H1 (cell line): ENCODE data around the gene INPPL1. TPM values are rescaled to one million over a fixed set of nuclear protein-coding genes. Genes with fewer than 3 reads are reported as not detected.

Source experiments
- CTCF ChIA-PET: fragments of 300-600 bp; sonication (Branson Sonifier 250); formaldehyde crosslinking; loops from one replicate; lab custom pipeline; 2021; ENCODE audit not compliant: partially characterized antibody; lab: Charles Lee
- POLR2A ChIA-PET: fragments of 300-600 bp; sonication (Branson Sonifier 250); formaldehyde crosslinking; loops from one replicate; lab custom pipeline; 2021; ENCODE audit warnings: inconsistent platforms; ENCODE audit not compliant: partially characterized antibody; lab: Charles Lee
- DNase-seq, 2 experiments: peaks; one replicate each; pipeline versions ENCODE4 v3.0.0 to v3.0.0-alpha.2; 2010 to 2022; ENCODE audit warnings: low spot score in 2 of 2, low read depth in 1 of 2, mixed read lengths in 1 of 2
- FAIRE-seq: peaks from 2 replicates; lab custom pipeline; 2011; peaks lifted over from hg19 to GRCh38; lab: Jason Lieb, UNC
- H2AFZ ChIP-seq: 2 replicates; pipeline ENCODE4 v1.8.1; 2012; ENCODE audit warnings: low read length, inconsistent platforms
- H2AK5ac ChIP-seq: 2 replicates; pipeline ENCODE4 v1.6.1; 2013; ENCODE audit warnings: low read depth, low read length
- H2BK120ac ChIP-seq: replicated peaks from 2 replicates; pipeline ENCODE3; 2013; ENCODE audit warnings: low read depth, low read length, inconsistent platforms
- H2BK12ac ChIP-seq: 2 replicates; pipeline ENCODE4 v1.6.1; 2013; ENCODE audit warnings: low read depth, low read length
- H2BK15ac ChIP-seq: 2 replicates; pipeline ENCODE4 v1.6.1; 2013; ENCODE audit warnings: low read length
- H2BK20ac ChIP-seq: 2 replicates; pipeline ENCODE4 v1.6.1; 2013; ENCODE audit warnings: low read length
- H2BK5ac ChIP-seq: 2 replicates; pipeline ENCODE4 v1.6.1; 2013; ENCODE audit warnings: low read depth, low read length
- H3K14ac ChIP-seq: 2 replicates; pipeline ENCODE4 v1.6.1; 2013; ENCODE audit warnings: inconsistent platforms; ENCODE audit not compliant: insufficient read length
- H3K18ac ChIP-seq: 2 replicates; pipeline ENCODE4 v1.6.1; 2013; ENCODE audit warnings: low read length; ENCODE audit errors: extremely low read depth
- H3K23ac ChIP-seq: 2 replicates; pipeline ENCODE4 v1.6.1; 2013; ENCODE audit warnings: inconsistent platforms; ENCODE audit not compliant: insufficient read length
- H3K23me2 ChIP-seq: 2 replicates; pipeline ENCODE4 v1.6.1; 2013; ENCODE audit warnings: low read depth, low read length
- H3K27ac ChIP-seq: 2 replicates; pipeline ENCODE4 v1.6.1; 2011; ENCODE audit warnings: low read depth, low read length, inconsistent platforms
- H3K27me3 ChIP-seq, 4 experiments: replicated peaks in 1 of 4; 1 replicate in 1 of 4; 2 replicates in 3 of 4; pipeline versions ENCODE4 v1.6.1 to v1.8.1; 2011 to 2013; ENCODE audit warnings: low read length in 3 of 4, mild to moderate bottlenecking in 3 of 4, inconsistent platforms in 2 of 4, mixed read lengths in 2 of 4, moderate library complexity in 1 of 4; ENCODE audit not compliant: control insufficient read depth in 3 of 4, insufficient read depth in 3 of 4; ENCODE audit errors: extremely low read depth in 1 of 4
- H3K36me3 ChIP-seq, 4 experiments: 2 replicates each; pipeline versions ENCODE4 v1.6.1 to v1.8.1; 2011 to 2013; ENCODE audit warnings: mild to moderate bottlenecking in 4 of 4, low read length in 3 of 4, moderate library complexity in 2 of 4, control low read depth in 1 of 4, inconsistent platforms in 1 of 4; ENCODE audit not compliant: insufficient read depth in 4 of 4, control insufficient read depth in 2 of 4
- H3K4ac ChIP-seq: replicated peaks from 2 replicates; pipeline ENCODE3; 2013; ENCODE audit warnings: low read length, low read depth, mixed read lengths, inconsistent platforms; ENCODE audit not compliant: insufficient read length
- H3K4me1 ChIP-seq, 4 experiments: replicated peaks in 1 of 4; 1 replicate in 1 of 4; 2 replicates in 3 of 4; pipeline versions ENCODE4 v1.6.1 to v1.8.1; 2011 to 2013; ENCODE audit warnings: low read length in 3 of 4, inconsistent platforms in 2 of 4, mixed read lengths in 1 of 4; ENCODE audit not compliant: insufficient read depth in 4 of 4, control insufficient read depth in 3 of 4
- H3K4me2 ChIP-seq, 2 experiments: 2 replicates each; pipeline versions ENCODE4 v1.6.1 to v1.8.1; 2011 to 2013; ENCODE audit warnings: low read depth in 2 of 2, low read length in 2 of 2, control low read depth in 1 of 2, inconsistent platforms in 1 of 2, mild to moderate bottlenecking in 1 of 2; ENCODE audit not compliant: insufficient read depth in 1 of 2
- H3K4me3 ChIP-seq, 4 experiments: fragments of 200-600, 300-600 bp in 1 of 4; sonication (generic), shearing (Covaris generic), sonication (Bioruptor Twin) in 1 of 4; 2 replicates each; pipeline versions ENCODE4 v1.5.1 to v1.8.1; 2011 to 2016; ENCODE audit warnings: low read length in 4 of 4, low read depth in 3 of 4, control low read depth in 2 of 4, inconsistent platforms in 2 of 4, mild to moderate bottlenecking in 2 of 4, mixed read lengths in 1 of 4, moderate library complexity in 1 of 4; ENCODE audit not compliant: insufficient read depth in 2 of 4; ENCODE audit errors: extremely low read depth in 1 of 4
- H3K56ac ChIP-seq: replicated peaks from 2 replicates; pipeline ENCODE3; 2013; ENCODE audit warnings: low read depth, mild to moderate bottlenecking, mixed read lengths, low read length, inconsistent platforms; ENCODE audit not compliant: insufficient read length
- H3K79me1 ChIP-seq: 2 replicates; pipeline ENCODE4 v1.6.1; 2013; ENCODE audit warnings: low read depth, low read length, control low read depth
- H3K79me2 ChIP-seq, 2 experiments: 2 replicates each; pipeline versions ENCODE4 v1.6.1 to v1.8.1; 2012 to 2013; ENCODE audit warnings: low read length in 2 of 2, mild to moderate bottlenecking in 2 of 2, inconsistent platforms in 1 of 2; ENCODE audit not compliant: insufficient read depth in 2 of 2, control insufficient read depth in 1 of 2
- H3K9ac ChIP-seq, 4 experiments: replicated peaks in 1 of 4; 1 replicate in 1 of 4; 2 replicates in 3 of 4; pipeline versions ENCODE4 v1.6.1 to v1.8.1; 2011 to 2013; ENCODE audit warnings: low read depth in 3 of 4, low read length in 3 of 4, control low read depth in 2 of 4, mild to moderate bottlenecking in 2 of 4, moderate library complexity in 2 of 4, inconsistent platforms in 1 of 4; ENCODE audit errors: extremely low read depth in 1 of 4
- H3K9me3 ChIP-seq, 2 experiments: 2 replicates each; pipeline versions ENCODE4 v1.6.1 to v1.8.1; 2012 to 2013; ENCODE audit warnings: mild to moderate bottlenecking in 2 of 2, moderate library complexity in 2 of 2, control low read depth in 1 of 2, inconsistent platforms in 1 of 2, low read depth in 1 of 2, low read length in 1 of 2, mixed read lengths in 1 of 2; ENCODE audit not compliant: insufficient read depth in 2 of 2
- H4K20me1 ChIP-seq, 2 experiments: replicated peaks in 1 of 2; 2 replicates each; pipeline versions ENCODE3 to v1.8.1; 2011 to 2013; ENCODE audit warnings: inconsistent platforms in 2 of 2, low read length in 2 of 2, mild to moderate bottlenecking in 1 of 2; ENCODE audit not compliant: insufficient read depth in 2 of 2, control insufficient read depth in 1 of 2
- H4K5ac ChIP-seq: 2 replicates; pipeline ENCODE4 v1.6.1; 2013; ENCODE audit warnings: low read length, low read depth, mixed read lengths, inconsistent platforms; ENCODE audit not compliant: insufficient read length
- H4K8ac ChIP-seq: 2 replicates; pipeline ENCODE4 v1.8.0; 2013; ENCODE audit warnings: mild to moderate bottlenecking, moderate library complexity, low read length, inconsistent platforms; ENCODE audit not compliant: insufficient read depth; ENCODE audit errors: extremely low read depth
- H4K91ac ChIP-seq: replicated peaks from 2 replicates; pipeline ENCODE3; 2013; ENCODE audit warnings: low read length, mixed read lengths, inconsistent platforms; ENCODE audit not compliant: insufficient read length
- ATF2 ChIP-seq: IDR thresholded peaks from 2 replicates; pipeline ENCODE4 v1.6.1; 2012; ENCODE audit warnings: low read length, inconsistent platforms
- CEBPB ChIP-seq: IDR thresholded peaks from 2 replicates; pipeline ENCODE4 v1.6.1; 2012; ENCODE audit warnings: low read depth, low read length
- HDAC6 ChIP-seq: IDR thresholded peaks from one replicate; pipeline ENCODE4 v1.7.1; 2012; ENCODE audit warnings: low read depth, mild to moderate bottlenecking, inconsistent platforms, low read length, moderate library complexity
- SAP30 ChIP-seq: fragments of 300-600 bp; sonication (generic); IDR thresholded peaks from 2 replicates; pipeline ENCODE4 v1.7.1; 2012; ENCODE audit warnings: low read length, moderate library complexity, mild to moderate bottlenecking, inconsistent platforms; ENCODE audit not compliant: insufficient read depth, insufficient replicate concordance
- TBP ChIP-seq: IDR thresholded peaks from 2 replicates; pipeline ENCODE4 v1.6.1; 2011; ENCODE audit warnings: low read depth, low read length, improper control_type of control experiment
- WGBS, 2 experiments: shearing (Covaris generic) in 1 of 2; methylation state at CpG; one replicate each; pipeline versions ENCODE4 v1.1.6 to v1.1.7; 2013 to 2015; ENCODE audit warnings: low lambda C conversion rate in 2 of 2, mixed read lengths in 2 of 2, inconsistent platforms in 1 of 2, low coverage in 1 of 2, missing lambda C conversion rate in 1 of 2; ENCODE audit not compliant: insufficient replicate concordance in 2 of 2, insufficient coverage in 1 of 2, insufficient read length in 1 of 2; ENCODE audit errors: extremely low coverage in 1 of 2, missing lambda C conversion rate in 1 of 2; 5-methylcytosine and 5-hydroxymethylcytosine counted together
- polyA plus RNA-seq, 7 experiments: library from polyadenylated mRNA; depleted of rRNA in 3 of 7; stranded (reverse) in 5 of 7; unstranded in 2 of 7; fragments of >200 nt in 5 of 7; fragments of 200-250 nt in 2 of 7; gene quantifications; 1 replicate in 5 of 7; 2 replicates in 1 of 7; 4 replicates in 1 of 7; pipeline versions ENCODE4 v1.2.1 to v1.2.3, GENCODE V29; 2011 to 2013; ENCODE audit warnings: missing spikeins in 2 of 7, mixed read lengths in 2 of 7
- total RNA-seq: library from RNA; stranded (reverse); fragmentation: NEBNext Ultra II Directional; extraction: Animal tissue kit (Norgen Biotek cat#: 25700); gene quantifications from 2 replicates; pipeline ENCODE4 v1.2.1, GENCODE V29; 2021

The INPPL1 gene
- total and polyA plus RNA-seq, 2 of the 8 experiments (the other 6 are each of a cell fraction or from before 2014, with no cell fraction given): 54.5 to 79.5 TPM

GRCh38 chr11:72249961-72250360, 25.4 kb downstream of the INPPL1 start:
- H2BK5ac ChIP-seq: no peak overlapping the region
- H3K4ac ChIP-seq: no peak overlapping the region
- no peak overlapping the region for H4K5ac ChIP-seq
- H4K20me1 ChIP-seq: no peaks in the 10 kb centered on the region
- H2BK20ac ChIP-seq: no peak overlapping the region
- no peak overlapping the region for H3K56ac ChIP-seq
- H3K4me1 ChIP-seq: peaks cover 0 to 11% (median under 1%) of the 10 kb centered on the region in 4 experiments; a peak in 2 of 7 replicates
- H4K8ac ChIP-seq: no peak overlapping the region
- H3K18ac ChIP-seq: no peak overlapping the region
- no peaks in the 10 kb centered on the region for H3K79me1 ChIP-seq
- ChIA-PET CTCF (interaction anchor here (1.1 to 10.0 kb wide), 6 partner anchors 9 to 181 kb away, joined by 3 to 101 read pairs (median 6); partner anchors contain the start of gene CLPB), POLR2A (no interaction called here)
- WGBS, 2 experiments: 88% methylated on average over 5 of the region's 5 CpGs; no CpG with 5 or more reads in 1 of the 2 experiments
- no peak overlapping the region for H2BK12ac ChIP-seq
- H3K9ac ChIP-seq: no peak overlapping the region
- H3K9me3 ChIP-seq: 0 out of 4 replicates have a peak, but pooled peaks cover 0 to 5% of the 10 kb centered on the region in 2 experiments
- H3K14ac ChIP-seq: no peak overlapping the region
- no peaks in the 10 kb centered on the region for H3K36me3 ChIP-seq
- H4K91ac ChIP-seq: no peak overlapping the region
- H3K27me3 ChIP-seq: peaks cover 24 to 43% (median 33%) of the 10 kb centered on the region in 4 experiments
- no peaks in the 10 kb centered on the region for H3K79me2 ChIP-seq
- H3K4me2 ChIP-seq: no peak overlapping the region
- H3K23ac ChIP-seq: no peak overlapping the region
- peaks cover 2% of the 10 kb centered on the region; the same call in 1 of the 2 replicates for H3K23me2 ChIP-seq
- FAIRE-seq (no peak), DNase-seq (no peak)
- no peak overlapping the region for H2BK15ac ChIP-seq
- H3K4me3 ChIP-seq: no peak overlapping the region
- H3K27ac ChIP-seq: no peak overlapping the region
- H2AK5ac ChIP-seq: no peak overlapping the region
- no peak overlapping the region for H2AFZ ChIP-seq
- H2BK120ac ChIP-seq: no peak overlapping the region
- TF ChIP-seq CEBPB (no peak), HDAC6 (no peak), ATF2 (no peak), SAP30 (no peak), TBP (no peak)
